HG03045 (cell line): Measurements from ENCODE around the gene ZFPM1.
"Not testable (repeated sequence)": the region's sequence is repeated elsewhere in the genome, so short reads cannot be mapped to it uniquely, and the experiment has no call there.

Source experiments
- ATAC-seq: cut with Tn5 transposase; IDR thresholded peaks from one replicate; pipeline ENCODE4 v1.9.1; 2021; ENCODE audit warnings: mild to moderate bottlenecking, moderate library complexity; ENCODE audit not compliant: unreplicated experiment

The ZFPM1 gene

DNA sequence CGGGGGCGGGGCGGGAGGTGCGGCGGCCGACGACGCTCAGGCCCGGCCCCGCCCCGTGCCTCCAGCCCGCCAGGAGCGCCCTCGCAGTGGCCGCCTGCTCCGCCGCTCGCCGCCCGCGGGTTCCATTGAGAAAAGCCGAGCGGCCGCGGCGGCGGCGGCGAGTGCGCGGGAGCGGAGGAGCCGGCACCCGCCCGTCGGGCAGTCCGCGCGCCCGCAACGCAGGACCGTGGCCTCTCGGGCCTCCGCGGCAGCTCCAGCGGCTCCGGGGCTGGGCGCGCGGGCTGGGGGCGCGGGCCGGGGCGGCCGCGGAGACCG, at the start of gene ZFPM1:
Gene ZFPM1, plus strand, starts transcription at position 64 of the 315 bp plus-strand sequence. CDS start 359 bp downstream, outside the sequence.
- ATAC-seq = no peak

DNA sequence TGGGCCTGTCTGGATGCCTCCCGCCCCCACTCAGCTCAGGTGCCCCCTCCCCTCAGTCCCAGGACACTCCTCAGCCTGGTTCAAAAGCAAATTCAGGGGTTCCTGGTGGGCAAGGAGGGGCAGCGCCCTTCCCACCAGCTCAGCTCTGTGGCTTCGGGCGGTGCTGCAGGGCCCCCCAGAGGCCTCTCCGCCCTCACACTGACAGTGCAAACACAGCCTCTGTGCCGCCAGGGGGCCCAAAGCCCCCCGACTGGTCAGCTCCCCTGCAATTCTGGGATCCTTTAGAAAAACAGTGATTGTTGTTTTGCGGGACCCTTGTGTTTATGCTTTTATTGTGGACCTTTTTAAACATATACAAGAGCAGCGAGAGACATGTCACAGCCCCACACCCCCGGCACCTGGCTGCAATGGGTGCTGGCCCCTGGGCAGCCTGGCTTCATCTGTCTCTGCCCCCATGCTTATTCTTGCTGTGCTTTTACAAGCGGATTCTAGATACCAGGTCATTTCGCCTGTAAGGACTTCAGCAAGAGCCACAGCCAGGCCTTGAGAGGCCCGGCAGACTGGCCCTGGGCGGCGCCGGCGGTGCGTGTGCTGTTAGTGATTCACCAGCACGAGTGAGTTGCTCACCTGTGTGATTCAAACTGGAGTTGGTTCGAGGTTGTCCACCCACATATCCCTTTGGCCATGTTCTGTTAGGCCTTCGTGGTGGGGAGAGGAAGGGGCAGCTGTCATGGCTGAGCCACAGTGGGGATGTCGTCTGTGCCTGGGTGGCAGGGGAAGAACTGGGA, 49.1 kb upstream of the ZFPM1 start:
- no peak for ATAC-seq

DNA sequence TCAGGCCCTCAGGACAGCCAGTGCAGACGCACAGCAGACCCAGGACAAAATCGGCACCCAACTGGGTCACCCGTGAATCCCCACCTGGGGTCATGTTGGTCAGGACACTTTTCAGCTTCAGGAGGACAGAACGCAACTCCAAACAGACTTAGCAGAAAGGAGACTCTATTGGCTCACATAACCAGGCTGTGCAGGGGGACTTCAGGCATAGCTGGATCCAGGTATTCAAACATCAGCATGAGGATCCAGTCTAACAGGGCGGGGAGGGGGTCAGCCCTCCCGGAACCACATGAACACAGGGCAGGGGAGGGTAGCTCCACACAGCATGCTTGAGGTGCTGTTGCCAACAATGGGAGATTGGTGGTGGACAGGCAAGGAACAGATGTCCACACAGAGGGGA, 48.3 kb upstream of the ZFPM1 start:
- ATAC-seq = no peak

DNA sequence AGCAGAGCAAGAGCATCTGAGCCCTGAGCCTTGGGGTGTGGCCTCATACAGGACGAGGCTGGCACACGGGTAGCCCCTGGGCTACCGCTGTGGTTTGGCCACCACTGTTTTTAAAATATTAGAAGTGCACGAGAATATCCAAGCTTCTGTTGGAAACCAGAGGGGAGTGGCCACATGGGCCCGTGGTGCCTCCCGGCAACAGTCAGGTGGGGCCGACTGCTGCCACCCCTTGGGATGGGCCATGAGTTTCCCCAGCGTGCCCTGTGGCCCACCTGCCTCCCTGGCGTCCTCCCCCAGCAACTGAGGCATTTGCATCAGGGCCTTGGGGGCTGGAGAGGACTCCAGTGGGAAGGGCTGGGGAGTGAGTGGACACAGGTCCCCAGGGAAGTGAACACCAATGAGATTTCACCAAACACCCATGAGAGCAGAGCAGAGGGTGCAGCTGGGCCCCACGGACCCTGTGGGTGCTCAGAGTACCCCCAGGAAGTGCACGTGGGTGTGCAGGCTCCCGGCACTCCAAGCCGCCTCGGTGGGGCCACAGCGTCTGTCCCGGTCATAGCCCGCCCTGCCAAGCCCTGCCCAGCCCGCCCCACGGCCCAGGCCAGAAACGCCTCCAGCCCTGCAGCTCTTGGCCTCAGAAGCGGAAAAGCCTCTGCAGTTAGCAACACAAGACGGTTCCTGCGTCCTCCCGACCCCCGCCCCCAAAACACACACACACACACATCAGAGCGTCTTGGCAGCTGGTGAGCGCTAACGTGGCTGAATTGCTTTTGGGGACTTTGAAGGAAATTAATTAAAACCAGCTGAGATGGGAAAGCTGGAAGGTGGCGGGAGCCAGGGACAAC, 47.6 kb upstream of the ZFPM1 start:
- no peak for ATAC-seq

DNA sequence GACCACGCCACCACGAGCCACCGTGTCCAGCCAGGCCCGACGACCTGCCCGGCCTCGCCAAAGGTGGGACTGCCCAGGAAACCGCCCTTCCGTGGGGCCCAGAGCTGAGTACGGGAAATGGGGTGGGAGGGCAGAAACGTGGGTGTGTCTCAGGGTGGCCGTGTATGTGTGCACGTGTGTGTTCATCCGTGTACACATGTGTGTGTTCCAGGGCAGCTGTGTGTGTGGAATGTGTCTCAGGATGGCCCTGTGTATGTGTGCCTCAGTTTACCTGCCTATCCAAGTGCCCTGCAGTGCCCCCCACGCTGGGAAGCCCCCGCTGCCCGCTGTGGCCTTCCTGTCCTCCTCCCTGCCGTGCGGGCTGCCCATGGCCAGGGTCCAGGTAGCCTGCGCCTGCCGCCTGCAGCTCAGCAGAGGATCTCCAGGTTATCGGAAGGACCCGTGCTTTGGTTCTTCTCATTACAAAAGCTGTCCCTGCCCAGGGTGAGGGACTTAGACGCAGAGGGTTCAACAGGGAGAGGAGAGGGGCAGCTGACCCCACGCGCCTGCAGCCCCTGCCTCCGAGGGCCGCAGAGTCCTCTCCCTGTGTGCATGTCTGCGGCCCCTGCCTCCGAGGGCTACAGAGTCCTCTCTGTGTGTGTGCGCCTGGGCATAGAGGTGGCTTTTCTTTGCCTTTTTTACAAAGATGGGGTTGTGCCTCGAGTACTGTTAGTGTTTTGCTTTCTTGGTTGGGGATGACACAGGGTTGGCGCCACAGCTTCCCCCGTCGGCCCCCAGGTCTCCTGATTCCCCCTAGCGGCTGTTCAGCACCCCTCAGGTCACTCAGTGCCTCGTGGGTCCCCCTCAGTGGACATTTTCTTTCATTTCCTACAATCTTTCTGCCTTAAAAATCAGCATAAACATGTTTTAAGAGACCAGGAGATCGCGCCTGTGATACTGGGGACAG, 46.7 kb upstream of the ZFPM1 start:
- ATAC-seq = no peak

DNA sequence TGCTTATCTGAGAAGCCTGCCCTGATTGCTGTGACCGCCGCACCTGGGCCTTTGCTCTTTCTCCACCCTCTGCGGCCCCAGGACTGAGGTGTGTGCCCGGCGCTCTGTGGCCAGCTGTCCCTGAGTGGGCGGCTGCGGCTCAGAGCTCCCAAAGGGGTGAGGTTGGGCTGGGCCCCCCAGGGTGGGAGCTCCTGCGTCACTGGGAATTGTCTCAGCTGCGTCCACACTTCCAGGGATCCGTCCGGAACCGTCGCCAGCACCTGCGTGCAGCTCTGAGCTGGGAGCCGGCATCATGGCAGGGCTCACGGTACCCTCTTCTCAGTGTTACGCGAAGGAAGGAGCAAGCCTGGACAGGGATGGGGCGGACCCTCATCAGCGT, 46.0 kb upstream of the ZFPM1 start:
- ATAC-seq = no peak

DNA sequence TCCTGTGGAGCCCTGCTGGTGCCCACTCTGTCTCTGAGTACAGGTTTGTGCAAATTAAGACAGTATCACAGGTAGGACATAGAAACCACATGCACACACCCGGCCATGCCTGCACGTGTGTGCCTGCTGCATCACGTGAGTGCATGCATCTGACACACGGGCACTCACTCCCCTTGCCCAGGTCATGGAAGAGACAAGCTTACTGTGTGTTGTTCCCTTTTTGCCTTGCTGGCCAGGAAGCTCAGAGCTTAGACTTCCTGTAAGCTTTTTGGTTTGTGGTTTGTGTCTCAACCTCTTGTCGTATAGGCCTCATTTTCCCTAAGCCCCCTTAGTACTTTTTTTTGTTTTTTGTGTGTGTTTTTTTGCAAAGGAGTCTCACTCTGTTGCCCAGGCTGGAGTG, 45.3 kb upstream of the ZFPM1 start:
- ATAC-seq = no peak

DNA sequence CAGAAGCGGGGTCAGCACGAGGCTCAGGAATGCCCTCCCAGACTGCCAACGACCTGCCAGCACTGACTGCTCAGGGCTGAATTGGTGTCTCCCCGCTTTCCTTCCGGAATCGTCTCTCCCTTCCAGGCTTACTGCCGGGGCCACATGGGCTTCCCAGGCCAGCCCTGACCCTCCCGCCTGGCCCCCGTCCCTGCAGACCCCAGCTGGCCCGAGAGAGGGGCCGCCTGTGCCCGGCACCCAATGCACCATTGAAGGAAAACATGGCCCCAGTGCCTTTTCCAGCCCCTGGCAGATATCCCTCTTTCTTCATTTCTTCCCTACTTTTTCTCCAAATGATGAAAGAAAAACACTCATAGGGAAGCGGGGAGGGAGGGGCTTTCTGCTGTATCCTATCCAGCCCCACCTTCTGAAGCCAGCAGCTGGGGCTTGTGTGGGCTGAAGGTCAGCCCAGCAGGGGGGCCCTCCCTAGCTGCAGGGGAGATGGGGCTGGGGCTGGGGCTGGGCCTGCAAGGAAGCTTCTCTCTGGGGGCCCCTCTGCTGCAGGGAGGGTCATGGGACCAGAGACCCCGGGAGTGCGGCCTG, 44.4 kb upstream of the ZFPM1 start:
- no peak for ATAC-seq

DNA sequence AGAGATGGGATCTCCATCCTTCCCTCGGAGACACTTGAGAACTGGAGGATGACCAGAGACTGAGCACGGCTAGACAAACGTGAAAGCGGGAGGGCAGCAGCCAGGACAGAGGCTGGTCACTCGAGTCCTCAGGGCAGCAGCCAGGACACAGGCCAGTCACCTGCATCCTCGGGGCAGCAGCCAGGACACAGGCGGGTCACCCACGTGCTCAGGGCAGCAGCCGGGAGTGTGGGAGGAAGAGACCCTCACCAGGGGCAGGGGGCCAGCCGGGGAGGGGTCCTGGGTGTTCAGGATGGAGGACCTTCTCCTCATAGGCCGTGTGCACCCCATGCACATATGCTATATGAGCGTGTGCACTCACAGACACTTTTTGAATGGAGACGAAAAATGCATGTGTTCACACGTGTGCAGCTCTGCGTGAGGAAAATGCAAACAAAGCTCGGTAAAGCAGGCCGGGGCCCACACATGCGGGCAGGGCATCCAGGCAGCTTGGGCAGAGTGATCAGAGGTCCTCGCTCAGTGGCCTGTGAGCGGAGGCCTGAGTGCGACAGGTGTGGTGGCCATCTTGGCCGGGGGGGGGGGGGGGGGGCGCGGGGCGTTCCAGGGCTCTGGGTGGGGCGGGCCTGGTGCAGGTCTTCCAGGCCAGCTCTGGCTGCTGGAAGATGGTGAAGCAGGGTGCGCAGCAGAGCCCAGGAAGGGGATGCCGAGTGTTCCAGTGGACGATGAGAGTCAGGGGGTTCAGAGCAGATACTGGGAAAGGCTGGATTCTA, 43.6 kb upstream of the ZFPM1 start:
- no peak for ATAC-seq

DNA sequence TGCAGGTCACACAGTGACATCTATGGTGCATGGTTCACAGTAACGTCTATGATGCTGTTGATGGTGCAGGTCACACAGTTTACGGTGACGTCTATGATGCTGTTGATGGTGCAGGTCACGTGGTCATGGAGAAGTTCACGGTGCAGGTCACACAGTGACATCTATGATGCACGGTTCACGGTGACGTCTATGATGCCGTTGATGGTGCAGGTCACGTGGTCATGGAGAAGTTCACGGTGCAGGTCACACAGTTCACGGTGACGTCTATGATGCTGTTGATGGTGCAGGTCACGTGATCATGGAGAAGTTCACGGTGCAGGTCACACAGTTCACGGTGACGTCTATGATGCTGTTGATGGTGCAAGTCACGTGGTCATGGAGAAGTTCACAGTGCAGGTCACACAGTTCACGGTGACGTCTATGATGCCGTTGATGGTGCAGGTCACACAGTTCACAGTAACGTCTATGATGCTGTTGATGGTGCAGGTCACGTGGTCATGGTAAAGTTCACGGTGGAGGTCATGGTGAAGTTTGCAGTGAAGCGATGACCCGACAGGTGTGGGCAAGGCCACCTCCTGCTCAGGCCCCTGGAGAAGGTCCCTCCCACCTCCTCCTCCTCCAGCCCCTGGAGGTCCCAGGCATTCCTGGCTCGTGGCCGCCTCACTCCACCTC, 42.6 kb upstream of the ZFPM1 start:
- ATAC-seq = not testable (repeated sequence)

DNA sequence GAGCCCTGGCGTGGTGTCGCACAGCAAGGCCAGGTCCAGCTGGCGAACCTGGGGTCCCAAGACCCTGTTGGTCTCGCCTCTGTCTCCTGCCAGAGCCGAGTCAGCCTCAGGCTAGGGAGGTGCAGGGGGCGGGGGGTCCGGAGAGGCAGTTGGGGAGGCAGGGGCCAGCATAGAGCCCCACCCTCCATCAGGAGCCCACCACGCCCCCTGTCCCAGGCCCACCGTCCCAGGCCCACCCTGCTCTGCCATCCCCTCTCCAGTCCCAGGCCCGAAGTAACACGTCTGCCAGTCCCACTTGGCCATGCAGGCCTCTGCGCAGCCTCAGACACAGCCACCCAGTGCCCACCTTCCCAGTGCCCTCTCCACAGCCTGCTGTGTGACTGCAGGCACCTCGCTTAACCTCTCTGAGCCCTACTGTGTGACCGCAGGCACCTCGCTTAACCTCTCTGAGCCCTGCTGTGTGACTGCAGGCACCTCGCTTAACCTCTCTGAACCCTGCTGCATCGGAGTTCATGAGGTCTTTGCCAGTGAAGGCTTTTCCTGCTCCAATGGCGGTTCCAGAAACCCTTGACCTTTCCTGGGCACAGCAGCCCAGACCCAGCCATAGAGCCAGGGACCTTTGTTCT, 41.0 kb upstream of the ZFPM1 start:
- ATAC-seq = no peak

DNA sequence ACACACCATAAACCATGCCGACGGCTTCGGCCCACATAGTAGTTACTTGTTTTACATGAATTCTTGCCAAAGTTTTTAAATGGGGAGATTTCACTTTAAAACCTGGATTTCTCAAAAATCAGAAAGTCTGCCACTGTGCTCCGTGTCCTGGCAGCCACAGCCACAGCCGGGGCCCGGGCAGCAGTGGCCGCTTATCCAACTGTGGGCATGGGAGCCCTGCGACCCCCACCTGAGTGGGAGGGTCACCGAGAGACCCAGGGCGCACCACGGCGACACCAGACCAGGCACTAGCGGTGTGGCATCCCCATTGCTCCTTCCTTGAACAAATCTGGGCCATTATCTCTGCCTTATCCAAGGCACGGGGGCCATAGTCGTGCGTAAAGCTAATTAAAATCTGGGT, 40.3 kb upstream of the ZFPM1 start:
- no peak for ATAC-seq

DNA sequence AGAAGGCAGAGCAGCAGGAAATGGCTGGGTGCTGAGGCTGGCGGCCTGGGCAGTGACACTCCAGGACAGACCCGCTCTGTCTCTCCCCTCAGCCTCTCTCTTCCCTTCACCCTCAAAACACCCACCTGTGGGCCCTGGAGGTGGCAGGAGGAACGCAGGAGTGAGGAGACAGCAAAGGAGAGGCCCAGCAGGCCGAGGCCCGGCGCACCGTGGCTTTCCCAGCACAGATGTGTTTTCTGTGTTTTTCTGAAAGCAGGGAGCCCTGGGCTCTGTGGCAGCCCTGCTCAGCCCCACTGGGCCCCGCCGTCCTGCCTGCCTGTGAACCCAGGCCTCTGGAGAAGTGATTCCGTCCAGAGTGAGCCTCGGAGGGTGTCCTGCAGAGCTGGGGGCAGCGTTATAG, 39.8 kb upstream of the ZFPM1 start:
- ATAC-seq = no peak

DNA sequence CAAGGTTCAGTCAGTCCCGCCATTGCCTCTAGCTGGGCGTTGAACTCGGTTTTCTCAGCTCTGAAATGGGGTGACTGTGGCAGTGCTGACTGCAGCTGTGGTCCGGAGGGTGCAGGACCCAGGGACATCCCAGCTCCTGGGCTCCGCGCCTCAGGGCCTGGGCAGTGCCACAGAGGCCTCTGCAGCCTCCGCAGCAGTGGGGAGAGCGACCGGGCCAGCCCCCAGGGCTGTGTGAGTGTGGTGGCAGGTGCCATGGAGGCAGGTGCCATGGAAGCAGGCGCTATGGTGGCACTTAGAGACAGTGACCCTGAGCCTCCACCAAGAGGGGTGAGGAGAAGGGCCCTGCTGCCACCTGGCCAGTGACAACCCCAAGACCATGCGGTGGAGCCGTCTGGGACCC, 39.4 kb upstream of the ZFPM1 start:
- no peak for ATAC-seq

DNA sequence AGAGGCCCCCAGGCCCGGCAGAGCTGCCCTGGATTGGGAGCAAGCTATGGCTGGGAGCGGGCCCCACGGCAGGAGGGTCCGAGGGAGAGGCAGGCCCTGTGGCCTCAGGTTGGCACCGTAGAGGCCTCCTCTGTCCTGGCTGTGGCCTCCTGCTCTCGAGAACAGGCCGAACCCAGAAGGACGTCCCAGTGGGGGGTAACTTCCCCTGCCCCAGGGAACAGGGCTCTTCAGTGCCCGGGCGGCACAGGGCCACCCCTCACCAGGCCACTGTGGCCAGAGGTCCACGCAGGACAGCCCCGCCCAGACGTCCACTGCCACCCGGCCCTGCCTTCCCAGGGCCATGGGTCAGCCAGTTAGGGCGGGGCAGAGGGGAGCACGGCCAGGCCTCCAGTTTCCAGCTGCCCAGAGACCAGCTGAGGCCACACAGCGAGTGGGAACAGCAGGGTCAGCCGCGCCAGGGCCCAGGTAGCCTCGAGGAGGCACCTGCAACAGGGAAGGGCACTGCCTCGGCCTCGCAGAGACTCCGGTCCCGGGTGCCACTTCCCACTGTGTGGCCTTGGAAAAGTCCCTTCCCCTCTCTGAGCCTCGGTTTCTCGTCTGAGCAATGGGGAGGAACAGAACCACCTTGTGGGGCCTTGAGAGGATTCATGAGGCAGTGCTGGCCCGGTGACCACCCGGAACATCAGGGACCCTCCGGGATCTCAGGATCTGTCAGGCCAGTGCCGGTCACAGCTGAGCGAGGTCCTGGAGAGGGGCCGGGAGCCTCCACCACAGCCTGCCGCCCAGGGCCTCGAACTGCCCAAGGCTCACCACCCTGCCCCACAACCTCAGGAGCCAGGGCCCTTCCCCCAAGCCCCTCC, 38.3 kb upstream of the ZFPM1 start:
- ATAC-seq = no peak

DNA sequence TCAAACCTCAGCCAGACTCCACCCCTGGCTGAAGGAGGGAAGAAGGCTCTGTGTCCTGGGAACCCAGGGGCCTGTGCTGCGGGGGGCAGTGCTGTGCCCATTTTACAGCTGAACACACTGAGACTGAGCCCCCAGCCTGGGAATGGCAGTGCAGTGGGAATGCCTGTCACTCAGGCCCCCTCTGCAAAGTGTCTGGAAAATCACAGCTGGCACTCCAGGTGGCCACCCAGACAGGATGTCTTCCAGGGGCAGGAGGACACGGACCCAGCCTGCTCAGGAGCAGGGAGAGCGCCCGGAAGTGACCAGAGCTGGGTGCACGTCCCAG, 37.7 kb upstream of the ZFPM1 start:
- ATAC-seq = no peak

DNA sequence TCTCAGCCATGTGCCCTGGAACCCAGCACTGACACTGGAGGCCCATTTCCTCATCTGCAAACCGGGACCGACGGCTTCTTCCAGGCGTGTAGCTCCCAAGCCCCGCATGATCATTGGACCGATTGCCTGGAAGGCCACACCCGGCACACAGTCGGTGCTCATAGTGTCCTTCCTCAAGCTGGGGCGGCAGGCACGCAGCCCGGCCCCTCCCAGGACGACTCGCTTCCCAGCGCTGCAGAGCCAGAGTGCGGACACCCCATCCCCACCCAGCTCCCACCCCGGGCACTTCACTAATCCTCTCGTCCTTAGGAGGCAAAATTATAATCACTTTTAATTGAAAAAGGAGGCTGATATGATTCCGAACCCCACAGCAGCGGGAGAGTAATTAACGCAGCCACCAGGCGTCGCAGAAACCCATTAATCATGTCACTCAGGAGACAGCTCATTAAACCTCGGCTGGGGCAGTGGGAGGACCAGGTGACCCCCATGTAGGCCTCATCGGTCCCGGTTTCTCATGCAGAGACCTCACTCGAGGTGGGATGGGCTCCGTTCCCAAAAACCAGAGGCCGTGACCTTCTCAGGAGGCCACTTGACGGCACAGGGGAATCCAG, 37.3 kb upstream of the ZFPM1 start:
- no peak for ATAC-seq

DNA sequence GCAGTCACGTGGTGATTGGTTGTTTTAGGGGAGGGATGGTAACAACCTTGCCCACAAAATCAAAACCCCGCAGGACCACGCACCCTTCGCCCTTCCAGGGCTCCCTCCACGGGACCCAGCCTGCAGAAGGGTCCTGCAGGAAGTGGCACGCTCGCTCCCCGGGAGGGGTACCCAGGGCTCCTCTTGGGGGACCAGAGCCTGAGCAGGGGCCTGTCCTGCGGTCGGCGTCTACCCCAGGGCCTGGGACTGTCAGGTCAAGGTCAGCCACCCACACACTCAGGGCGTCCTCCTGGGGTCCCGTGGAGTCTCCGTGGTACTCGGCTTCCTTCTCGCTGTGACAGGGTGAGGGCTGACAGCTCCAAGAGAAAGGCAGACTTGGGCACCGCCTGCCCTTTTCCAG, 36.4 kb upstream of the ZFPM1 start:
- ATAC-seq = no peak
